KOPT-K1 (cell line): Measurements from ENCODE around the gene SOX6.
"Not testable (repeated sequence)": the region's sequence is repeated elsewhere in the genome, so short reads cannot be mapped to it uniquely, and the experiment has no call there.

Experiments
- H3K27ac ChIP-seq: fragments of 200-600 bp; sonication (generic); 2 replicates; pipeline ENCODE4 v1.5.1; 2016; ENCODE audit warnings: antibody characterized with exemption, mild to moderate bottlenecking, low read depth, low read length; ENCODE audit not compliant: poor library complexity, severe bottlenecking
- H3K36me3 ChIP-seq: fragments of 200-600 bp; sonication (generic); 2 replicates; pipeline ENCODE4 v1.5.1; 2017; ENCODE audit warnings: antibody characterized with exemption, mild to moderate bottlenecking, low read length, moderate library complexity; ENCODE audit not compliant: insufficient read depth
- H3K9me3 ChIP-seq: fragments of 200-600 bp; sonication (generic); 2 replicates; pipeline ENCODE4 v1.5.1; 2017; ENCODE audit warnings: antibody characterized with exemption, low read length, mild to moderate bottlenecking; ENCODE audit not compliant: insufficient read depth, poor library complexity, severe bottlenecking

Gene SOX6

GRCh38 chr11:16089481-16089880, 266.9 kb downstream of the SOX6 start:
- Histone ChIP-seq H3K36me3 (no peaks in the 10 kb centered on the region), H3K9me3 (no peaks in the 10 kb centered on the region), H3K27ac (no peak overlapping the region)

GRCh38 chr11:16088774-16089173, 267.6 kb downstream of the SOX6 start:
- no peaks in the 10 kb centered on the region for H3K36me3 ChIP-seq
- H3K27ac ChIP-seq = no peak overlapping the region
- H3K9me3 ChIP-seq = no peaks in the 10 kb centered on the region

- Histone ChIP-seq H3K36me3 (no peaks in the 10 kb centered on the region), H3K27ac (no peak overlapping the region), H3K9me3 (no peaks in the 10 kb centered on the region)
Measured at GRCh38 chr11:16087886-16088285, 268.5 kb downstream of the SOX6 start.

DNA sequence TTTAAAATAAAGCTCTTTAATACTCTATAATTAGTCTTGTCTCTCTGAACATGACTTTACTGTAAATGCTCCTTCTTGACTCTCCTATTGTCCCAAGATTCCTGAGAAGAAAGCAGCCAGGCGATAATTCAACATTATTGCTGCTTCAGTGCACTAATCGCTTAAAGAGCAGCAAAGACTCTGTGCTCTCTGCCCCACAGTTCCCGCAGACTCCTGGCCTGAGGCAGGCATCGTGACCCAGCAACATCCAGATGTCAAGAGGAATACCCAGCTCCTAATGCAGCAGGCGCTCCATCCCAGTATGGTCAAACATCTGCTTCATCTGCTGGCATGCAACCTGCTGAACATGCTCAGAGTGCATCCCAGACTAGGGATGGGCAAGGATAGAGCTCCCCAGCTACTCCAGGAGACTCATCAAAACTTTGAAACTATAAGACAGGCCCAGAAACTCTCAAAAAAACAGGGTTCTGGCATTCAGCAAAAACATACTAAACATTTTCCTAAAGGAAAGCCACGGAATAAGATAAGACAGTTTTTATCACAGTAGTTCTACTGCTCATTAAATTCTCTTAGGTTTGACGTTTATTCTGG, 270.0 kb downstream of the SOX6 start:
- Histone ChIP-seq H3K27ac (no peak overlapping the region), H3K36me3 (no peaks in the 10 kb centered on the region), H3K9me3 (no peaks in the 10 kb centered on the region)

DNA sequence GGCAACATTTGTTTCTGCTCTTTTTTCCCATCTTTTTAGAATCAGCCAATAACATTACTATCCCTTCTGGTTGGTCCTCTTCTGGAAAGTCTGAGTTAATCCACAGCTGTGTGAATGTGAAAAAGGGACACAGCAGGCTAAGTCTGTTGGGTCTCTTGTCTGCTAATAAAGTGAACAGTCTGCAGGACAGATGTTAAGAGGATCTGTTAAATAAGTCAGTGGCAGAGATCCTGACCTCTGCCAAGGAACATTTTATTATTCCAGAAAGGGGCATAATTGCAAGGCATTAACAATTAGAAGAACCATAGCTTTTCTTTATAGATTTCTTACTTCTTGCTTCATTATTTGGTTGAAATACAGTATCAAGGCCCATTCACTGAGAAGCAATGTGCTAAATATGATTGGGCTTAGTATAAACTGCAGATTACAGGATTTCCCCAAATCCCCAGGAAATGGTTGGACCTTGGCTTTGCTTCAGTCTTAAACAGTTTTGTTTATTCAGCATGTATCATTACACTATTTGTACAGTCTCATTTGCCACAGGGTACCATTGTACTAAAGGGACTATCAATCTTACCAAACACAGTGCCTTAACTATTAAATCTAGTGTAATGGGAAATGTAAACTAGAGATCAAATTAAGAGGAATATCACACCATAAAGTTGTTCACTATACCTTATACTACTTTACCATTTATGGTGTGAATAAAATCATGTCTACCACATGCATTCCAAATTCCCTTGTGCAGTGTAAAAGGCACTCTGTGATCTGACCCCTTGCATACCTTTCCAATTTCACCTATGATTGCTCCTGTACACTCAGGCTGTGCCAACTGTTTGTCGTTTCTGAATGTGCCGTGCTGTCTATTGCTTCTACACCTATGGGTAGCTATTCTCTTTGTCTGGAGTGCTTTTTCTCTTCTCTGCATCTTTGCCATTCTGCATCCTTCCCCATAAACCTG, 274.0 kb downstream of the SOX6 start:
- no peaks in the 10 kb centered on the region for H3K9me3 ChIP-seq
- no peaks in the 10 kb centered on the region for H3K36me3 ChIP-seq
- H3K27ac ChIP-seq = no peak overlapping the region

DNA sequence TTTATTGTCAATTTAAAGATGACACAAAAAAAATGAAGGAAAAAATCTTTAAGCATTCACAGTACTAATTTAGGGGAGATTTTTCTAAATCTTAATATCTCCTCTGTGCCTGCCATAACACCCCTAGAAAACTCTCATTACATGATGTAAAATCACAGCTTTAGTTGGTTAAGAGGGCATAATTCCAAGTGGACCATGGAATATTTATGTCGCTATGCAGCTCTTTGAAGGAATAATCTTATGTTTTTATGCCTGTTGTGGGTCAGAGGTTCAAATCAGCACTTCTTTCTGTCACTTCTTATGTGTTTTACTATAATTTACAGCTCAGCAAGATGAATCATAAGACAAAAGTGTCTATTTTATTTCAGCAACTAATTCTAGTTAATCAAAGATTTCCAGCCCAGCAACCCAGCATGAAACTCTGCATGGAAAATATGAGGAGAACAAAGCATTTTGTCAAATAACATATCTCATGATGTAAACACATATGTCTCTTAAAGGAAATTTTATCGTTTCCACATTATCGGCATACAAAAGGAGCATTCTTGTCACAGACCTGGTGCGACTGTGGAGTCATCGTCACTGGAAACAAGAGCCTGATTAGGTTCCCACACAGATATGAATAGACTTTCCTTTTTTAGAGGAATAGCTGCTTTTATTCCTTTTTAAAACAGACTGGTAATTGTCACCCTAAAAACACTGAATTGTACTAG, 274.8 kb downstream of the SOX6 start:
- H3K36me3 ChIP-seq = no peaks in the 10 kb centered on the region
- no peak overlapping the region for H3K27ac ChIP-seq
- H3K9me3 ChIP-seq = no peaks in the 10 kb centered on the region

DNA sequence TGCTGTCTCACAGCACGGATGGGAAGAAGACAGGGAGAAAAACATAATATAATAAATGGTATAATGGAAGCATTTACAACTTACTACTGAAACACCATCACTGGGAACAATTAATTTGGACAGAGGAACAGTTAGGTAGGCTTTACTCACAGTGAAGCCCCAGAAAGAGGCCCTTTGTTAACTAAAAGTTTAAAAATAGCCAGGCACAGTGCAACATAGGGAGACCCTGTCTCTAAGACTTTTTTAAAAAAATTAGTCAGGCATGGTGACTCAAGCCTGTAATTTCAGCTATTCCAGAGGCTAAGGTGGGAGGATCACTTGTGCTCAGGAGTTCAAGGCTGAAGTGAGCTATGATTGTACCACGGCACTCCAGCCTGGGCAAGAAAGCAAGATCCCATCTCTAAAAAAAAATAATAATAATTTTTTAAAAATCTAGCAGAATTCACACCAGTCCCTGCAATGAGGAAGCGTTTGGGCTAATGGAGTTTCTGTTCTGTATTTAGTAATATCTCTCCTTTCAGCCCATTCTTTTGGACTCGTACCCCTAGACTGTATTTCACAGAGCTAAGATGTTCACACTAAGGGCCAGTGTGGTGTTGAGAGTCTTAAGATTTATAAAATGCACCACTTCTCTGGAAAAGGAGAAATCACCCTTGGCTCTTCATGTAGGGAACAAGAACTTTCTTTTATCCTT, 275.5 kb downstream of the SOX6 start:
- Histone ChIP-seq H3K27ac (no peak overlapping the region), H3K36me3 (no peaks in the 10 kb centered on the region), H3K9me3 (no peaks in the 10 kb centered on the region)

DNA sequence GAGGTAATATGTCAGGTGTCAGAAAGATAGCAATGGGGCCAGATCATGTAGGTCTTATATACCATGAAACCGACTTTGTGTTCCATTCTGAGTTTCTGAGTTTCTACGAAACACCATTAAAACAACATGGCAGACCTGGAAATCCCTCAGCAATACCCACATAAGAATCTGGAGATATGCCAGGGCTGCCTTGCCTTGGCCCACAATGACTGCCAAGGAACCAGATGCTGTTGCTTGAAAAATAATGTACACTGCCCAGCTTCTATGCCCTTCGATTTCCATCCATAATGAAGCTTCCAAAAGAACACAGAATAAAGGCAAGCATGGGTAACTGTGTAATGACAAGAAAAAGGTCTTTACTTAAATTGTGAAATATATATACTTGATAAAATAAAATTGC, 277.4 kb downstream of the SOX6 start:
- H3K9me3 ChIP-seq = no peaks in the 10 kb centered on the region
- no peak overlapping the region for H3K27ac ChIP-seq
- H3K36me3 ChIP-seq = no peaks in the 10 kb centered on the region

- no peaks in the 10 kb centered on the region for H3K9me3 ChIP-seq
- H3K27ac ChIP-seq = no peak overlapping the region
Measured at GRCh38 chr11:16070573-16070972, 285.8 kb downstream of the SOX6 start.

DNA sequence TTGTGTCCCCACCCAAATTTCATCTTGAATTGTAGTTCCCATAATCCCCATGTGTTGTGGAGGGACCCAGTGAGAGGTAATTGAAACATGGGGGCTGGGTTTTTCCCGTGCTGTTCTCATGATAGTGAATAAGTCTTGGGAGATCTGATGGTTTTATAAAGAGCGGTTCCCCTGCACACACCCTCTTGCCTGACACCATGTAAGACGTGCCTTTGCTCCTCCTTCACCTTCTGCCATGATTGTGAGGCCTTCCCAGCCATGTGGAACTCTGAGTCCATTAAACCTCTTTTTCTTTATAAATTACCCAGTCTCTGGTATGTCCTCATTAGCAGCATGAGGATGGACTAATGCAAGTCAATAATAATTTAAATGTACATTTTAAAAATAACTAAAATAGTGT, 289.1 kb downstream of the SOX6 start:
- not testable (repeated sequence) for H3K27ac ChIP-seq, H3K36me3 ChIP-seq, H3K9me3 ChIP-seq

More at GRCh38 chr11:16070573-16070972, 285.8 kb downstream of the SOX6 start:
- no peaks in the 10 kb centered on the region for H3K36me3 ChIP-seq

- Histone ChIP-seq H3K36me3 (no peaks in the 10 kb centered on the region), H3K9me3 (no peaks in the 10 kb centered on the region), H3K27ac (no peak overlapping the region)
Measured at GRCh38 chr11:16059332-16059731, 297.0 kb downstream of the SOX6 start.

DNA sequence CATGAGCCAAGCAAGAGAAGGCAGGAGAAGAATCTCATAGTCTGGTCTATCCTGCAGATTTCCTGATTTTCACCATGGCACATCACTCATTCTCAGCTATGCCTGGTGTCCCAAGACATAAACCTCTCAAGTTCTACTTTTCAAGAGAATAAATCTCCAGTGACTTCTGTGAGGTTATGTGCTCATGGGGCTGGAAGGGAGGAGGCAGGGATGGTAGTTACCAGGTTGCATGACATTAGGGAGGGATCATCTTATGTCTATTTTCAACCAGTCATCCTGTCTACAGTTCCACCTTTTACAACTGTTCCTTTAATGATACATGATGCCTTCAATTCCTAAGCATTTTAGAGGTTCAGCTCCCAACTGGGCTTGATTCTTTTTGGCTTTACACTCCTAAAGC, 297.7 kb downstream of the SOX6 start:
- H3K36me3 ChIP-seq = no peaks in the 10 kb centered on the region
- H3K9me3 ChIP-seq = no peaks in the 10 kb centered on the region
- no peak overlapping the region for H3K27ac ChIP-seq

GRCh38 chr11:16052750-16053149, 303.6 kb downstream of the SOX6 start:
- H3K27ac ChIP-seq = no peak overlapping the region
- no peaks in the 10 kb centered on the region for H3K36me3 ChIP-seq
- no peaks in the 10 kb centered on the region for H3K9me3 ChIP-seq

GRCh38 chr11:16049611-16050010, 306.7 kb downstream of the SOX6 start:
- Histone ChIP-seq H3K9me3 (no peaks in the 10 kb centered on the region), H3K27ac (no peak overlapping the region), H3K36me3 (no peaks in the 10 kb centered on the region)

- Histone ChIP-seq H3K27ac (no peak overlapping the region), H3K36me3 (no peaks in the 10 kb centered on the region), H3K9me3 (no peaks in the 10 kb centered on the region)
Measured at GRCh38 chr11:16047073-16047472, 309.3 kb downstream of the SOX6 start.
